ENCODE data around the gene ARID1A. TPM values are rescaled to one million over a fixed set of nuclear protein-coding genes. Genes with fewer than 3 reads are reported as not detected.

The ARID1A gene
- total RNA-seq, 1 experiment from 2014 or later, result 56.9 TPM

DNA sequence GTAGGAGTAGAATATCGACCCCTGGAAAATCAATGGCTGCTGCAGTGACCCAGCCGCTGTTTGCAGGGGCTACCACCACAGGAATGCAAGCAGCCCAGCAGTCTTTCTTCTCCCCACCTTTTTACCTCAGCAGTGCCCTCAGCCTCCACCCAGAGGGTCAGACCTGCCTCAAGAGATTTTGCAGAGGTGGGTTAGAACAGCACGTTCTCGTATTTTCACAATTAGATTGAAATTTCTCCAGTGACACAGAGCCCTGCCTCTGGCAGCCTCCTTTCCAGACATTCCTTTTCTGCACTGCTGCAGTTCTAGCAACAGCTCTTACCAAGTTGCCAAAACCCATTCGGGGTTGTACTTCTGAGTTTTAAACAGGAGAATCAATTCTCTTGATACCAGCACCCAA is 53.6 kb downstream of the ARID1A start:
- Mint-ChIP-seq H3K27ac (ENCODE audit: low read depth, unreplicated experiment) (no peak overlapping the region), H3K4me3 (ENCODE audit: unreplicated experiment) (no peak overlapping the region), H3K36me3 (ENCODE audit: insufficient read depth, unreplicated experiment) (peaks cover 60% of the 10 kb centered on the region)

DNA sequence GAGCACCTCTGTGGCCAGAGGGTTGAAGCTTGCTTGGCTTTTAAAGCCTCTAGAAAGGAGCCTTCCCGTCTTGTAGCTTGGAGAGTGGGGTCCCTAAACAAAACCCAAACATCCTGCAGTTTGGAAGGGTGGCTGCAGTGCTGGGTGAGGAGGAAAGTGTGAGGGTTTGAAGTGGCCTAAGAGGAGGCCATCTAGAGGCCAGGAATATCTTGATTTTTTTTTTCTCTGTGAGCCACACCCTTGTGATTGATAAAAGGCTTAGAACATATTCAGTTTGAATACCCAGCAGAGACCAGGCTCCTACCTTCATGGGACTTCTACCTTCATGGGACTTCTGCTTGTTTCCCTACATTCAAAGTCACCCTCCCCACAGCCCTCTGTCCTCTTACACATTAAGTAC is 54.6 kb downstream of the ARID1A start:
- ChIA-PET POLR2A (interaction anchor here (0.6 to 0.7 kb wide), 2 partner anchors 10 to 197 kb away, joined by 3 read pairs; no protein-coding TSS in a partner anchor), CTCF (interaction anchor here (0.6 to 0.7 kb wide), 2 partner anchors 31 to 47 kb away, joined by 3 read pairs; no protein-coding TSS in a partner anchor)
- TF ChIP-seq, protein P1, sequence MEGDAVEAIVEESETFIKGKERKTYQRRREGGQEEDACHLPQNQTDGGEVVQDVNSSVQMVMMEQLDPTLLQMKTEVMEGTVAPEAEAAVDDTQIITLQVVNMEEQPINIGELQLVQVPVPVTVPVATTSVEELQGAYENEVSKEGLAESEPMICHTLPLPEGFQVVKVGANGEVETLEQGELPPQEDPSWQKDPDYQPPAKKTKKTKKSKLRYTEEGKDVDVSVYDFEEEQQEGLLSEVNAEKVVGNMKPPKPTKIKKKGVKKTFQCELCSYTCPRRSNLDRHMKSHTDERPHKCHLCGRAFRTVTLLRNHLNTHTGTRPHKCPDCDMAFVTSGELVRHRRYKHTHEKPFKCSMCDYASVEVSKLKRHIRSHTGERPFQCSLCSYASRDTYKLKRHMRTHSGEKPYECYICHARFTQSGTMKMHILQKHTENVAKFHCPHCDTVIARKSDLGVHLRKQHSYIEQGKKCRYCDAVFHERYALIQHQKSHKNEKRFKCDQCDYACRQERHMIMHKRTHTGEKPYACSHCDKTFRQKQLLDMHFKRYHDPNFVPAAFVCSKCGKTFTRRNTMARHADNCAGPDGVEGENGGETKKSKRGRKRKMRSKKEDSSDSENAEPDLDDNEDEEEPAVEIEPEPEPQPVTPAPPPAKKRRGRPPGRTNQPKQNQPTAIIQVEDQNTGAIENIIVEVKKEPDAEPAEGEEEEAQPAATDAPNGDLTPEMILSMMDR (IDR thresholded peaks at IDR 0.05; ENCODE audit: unreplicated experiment), result no peak
- peaks cover 5% of the 10 kb centered on the region for H3K4me1 Mint-ChIP-seq (ENCODE audit: insufficient read depth, unreplicated experiment)
- peaks cover 63% of the 10 kb centered on the region for H3K36me3 Mint-ChIP-seq (ENCODE audit: insufficient read depth, unreplicated experiment)
- no TSS peak for BruUV-seq (replicated peaks)
- H3K27me3 Mint-ChIP-seq (ENCODE audit: insufficient read depth, unreplicated experiment), result no peaks in the 10 kb centered on the region
- no peak for DNase-seq (ENCODE audit: unreplicated experiment)
- intact Hi-C loops (cut with micrococcal nuclease), result no loop called here
- no peak overlapping the region for H3K27ac Mint-ChIP-seq (ENCODE audit: low read depth, unreplicated experiment)
- no peaks in the 10 kb centered on the region for H3K9me3 Mint-ChIP-seq (ENCODE audit: unreplicated experiment)
- no peak overlapping the region for H3K4me3 Mint-ChIP-seq (ENCODE audit: unreplicated experiment)

More for the DNA sequence above, 53.6 kb downstream of the ARID1A start:
- H3K4me1 Mint-ChIP-seq (ENCODE audit: insufficient read depth, unreplicated experiment), result peaks cover 7% of the 10 kb centered on the region
- DNase-seq (ENCODE audit: unreplicated experiment), result no peak
- no peaks in the 10 kb centered on the region for H3K9me3 Mint-ChIP-seq (ENCODE audit: unreplicated experiment)
- CTCF ChIA-PET, result no interaction called here
- intact Hi-C loops (cut with micrococcal nuclease), result no loop called here
- BruUV-seq (replicated peaks), result no TSS peak
- POLR2A ChIA-PET, result no interaction called here
- TF ChIP-seq, protein P1 (IDR thresholded peaks at IDR 0.05; ENCODE audit: unreplicated experiment), result no peak
- no peaks in the 10 kb centered on the region for H3K27me3 Mint-ChIP-seq (ENCODE audit: insufficient read depth, unreplicated experiment)

DNA sequence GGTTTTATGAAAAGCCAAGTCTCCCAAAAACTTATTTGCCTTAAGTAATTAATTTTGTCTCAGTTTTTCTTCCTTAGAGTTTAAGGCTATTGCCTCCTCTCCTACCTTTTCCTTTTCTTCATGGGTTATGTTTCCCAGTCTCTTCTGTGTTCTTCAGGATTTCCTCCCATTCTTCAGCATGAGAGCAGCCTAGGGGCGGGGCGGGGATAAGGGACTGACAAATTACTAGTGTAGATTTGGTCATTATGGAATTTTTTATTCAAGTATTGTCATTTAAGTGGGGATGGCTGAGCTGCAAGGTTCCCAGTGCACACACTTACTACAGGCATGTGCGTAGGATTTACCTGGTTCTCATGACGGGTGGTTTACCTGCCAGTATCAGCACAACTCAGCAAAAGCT is 56.7 kb downstream of the ARID1A start:
- TF ChIP-seq, protein P1 (IDR thresholded peaks at IDR 0.05; ENCODE audit: unreplicated experiment), result no peak
- no TSS peak for BruUV-seq (replicated peaks)
- peaks cover 63% of the 10 kb centered on the region for H3K36me3 Mint-ChIP-seq (ENCODE audit: insufficient read depth, unreplicated experiment)

DNA sequence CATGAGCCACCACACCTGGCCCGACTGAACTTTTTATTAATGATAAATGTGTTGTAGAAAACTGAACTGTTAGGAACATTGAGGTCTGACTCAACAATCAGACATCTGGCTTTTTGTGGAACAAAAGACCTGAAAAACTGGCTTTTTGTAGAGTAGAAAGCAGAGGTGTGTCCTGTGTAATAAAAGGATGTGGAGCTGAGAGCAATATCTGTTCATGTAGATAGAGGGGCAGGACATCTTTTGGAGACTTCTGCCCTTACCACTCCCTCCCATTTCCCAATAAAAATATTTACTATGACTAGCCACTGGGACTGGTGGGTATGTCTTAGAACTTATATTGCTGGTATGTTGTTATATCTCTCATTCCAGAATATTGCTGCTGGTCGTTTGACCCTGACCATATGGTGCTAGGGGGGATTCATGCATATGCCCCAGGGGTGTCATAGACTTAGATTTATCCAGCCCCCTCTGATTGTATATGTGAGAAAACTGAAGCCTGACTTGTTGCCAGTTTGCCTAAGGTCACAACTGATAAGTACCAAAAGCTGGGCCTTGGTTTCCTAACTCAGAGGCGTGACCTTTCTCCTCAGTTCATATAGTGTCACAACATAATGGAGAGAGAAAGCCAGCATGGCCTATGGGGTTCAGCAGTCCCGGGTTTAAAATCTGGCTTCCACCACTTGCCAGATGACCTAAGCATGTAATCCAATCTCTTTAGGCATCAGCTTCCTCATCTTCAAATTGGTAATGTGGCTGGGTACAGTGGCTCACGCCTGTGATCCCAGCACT is 58.5 kb downstream of the ARID1A start:
- no peak for DNase-seq (ENCODE audit: unreplicated experiment)
- Mint-ChIP-seq H3K36me3 (ENCODE audit: insufficient read depth, unreplicated experiment) (peaks cover 62% of the 10 kb centered on the region), H3K27me3 (ENCODE audit: insufficient read depth, unreplicated experiment) (no peaks in the 10 kb centered on the region), H3K4me3 (ENCODE audit: unreplicated experiment) (no peak overlapping the region), H3K27ac (ENCODE audit: low read depth, unreplicated experiment) (no peak overlapping the region), H3K4me1 (ENCODE audit: insufficient read depth, unreplicated experiment) (peaks cover 5% of the 10 kb centered on the region), H3K9me3 (ENCODE audit: unreplicated experiment) (no peaks in the 10 kb centered on the region)
- ChIA-PET CTCF (interaction anchor here (0.6 to 1.2 kb wide), 3 partner anchors 34 to 103 kb away, joined by 3 to 4 read pairs (median 3); no protein-coding TSS in a partner anchor), POLR2A (interaction anchor here (0.7 to 1.4 kb wide), 2 partner anchors 11 to 32 kb away, joined by 3 read pairs; no protein-coding TSS in a partner anchor)
- intact Hi-C loops (cut with micrococcal nuclease), result no loop called here
- no TSS peak for BruUV-seq (replicated peaks)
- TF ChIP-seq, protein P1 (IDR thresholded peaks at IDR 0.05; ENCODE audit: unreplicated experiment), result no peak

More for the DNA sequence above, 56.7 kb downstream of the ARID1A start:
- H3K27me3 Mint-ChIP-seq (ENCODE audit: insufficient read depth, unreplicated experiment), result no peaks in the 10 kb centered on the region
- H3K9me3 Mint-ChIP-seq (ENCODE audit: unreplicated experiment), result no peaks in the 10 kb centered on the region
- CTCF ChIA-PET, result no interaction called here
- H3K4me3 Mint-ChIP-seq (ENCODE audit: unreplicated experiment), result no peak overlapping the region
- peaks cover 5% of the 10 kb centered on the region for H3K4me1 Mint-ChIP-seq (ENCODE audit: insufficient read depth, unreplicated experiment)
- DNase-seq (ENCODE audit: unreplicated experiment), result no peak
- POLR2A ChIA-PET, result no interaction called here
- no peak overlapping the region for H3K27ac Mint-ChIP-seq (ENCODE audit: low read depth, unreplicated experiment)
- intact Hi-C loops (cut with micrococcal nuclease), result no loop called here
